H9 (cell line): ENCODE results near the gene SIX2. TPM values are rescaled to one million over a fixed set of nuclear protein-coding genes. Genes with fewer than 3 reads are reported as not detected.

Source experiments
- DNase-seq: peaks from one replicate; pipeline ENCODE4 v3.0.0-alpha.2; 2017
- H2AFZ ChIP-seq: one replicate; pipeline ENCODE4 v1.6.1; 2013; ENCODE audit warnings: mild to moderate bottlenecking, low read length, control low read depth, moderate library complexity
- H2AK5ac ChIP-seq: 2 replicates; pipeline ENCODE4 v1.6.1; 2013; ENCODE audit warnings: low read length, control low read depth, mixed read lengths; ENCODE audit not compliant: insufficient read length
- H2BK120ac ChIP-seq: one replicate; pipeline ENCODE4 v1.6.1; 2013; ENCODE audit warnings: low read depth, mild to moderate bottlenecking, low read length, control low read depth, inconsistent platforms; ENCODE audit not compliant: poor library complexity, severe bottlenecking
- H2BK12ac ChIP-seq: 2 replicates; pipeline ENCODE4 v1.6.1; 2013; ENCODE audit warnings: low read length, control low read depth, mixed read lengths, low read depth; ENCODE audit not compliant: insufficient read length
- H2BK15ac ChIP-seq: 2 replicates; pipeline ENCODE4 v1.6.1; 2013; ENCODE audit warnings: low read depth, low read length, control low read depth
- H2BK20ac ChIP-seq: one replicate; pipeline ENCODE4 v1.6.1; 2013; ENCODE audit warnings: low read depth, mild to moderate bottlenecking, low read length, control low read depth, inconsistent platforms; ENCODE audit not compliant: poor library complexity, severe bottlenecking
- H2BK5ac ChIP-seq: 2 replicates; pipeline ENCODE4 v1.6.1; 2013; ENCODE audit warnings: low read length, control low read depth, mixed read lengths; ENCODE audit not compliant: insufficient read length
- H3K14ac ChIP-seq: 2 replicates; pipeline ENCODE4 v1.6.1; 2013; ENCODE audit warnings: low read length, control low read depth; ENCODE audit not compliant: insufficient read depth
- H3K18ac ChIP-seq: 2 replicates; pipeline ENCODE4 v1.6.1; 2013; ENCODE audit warnings: low read depth, mild to moderate bottlenecking, mixed read lengths, low read length, control low read depth; ENCODE audit not compliant: insufficient read length
- H3K23ac ChIP-seq: 2 replicates; pipeline ENCODE4 v1.6.1; 2013; ENCODE audit warnings: low read length, control low read depth, mixed read lengths, low read depth; ENCODE audit not compliant: insufficient read length
- H3K23me2 ChIP-seq: 2 replicates; pipeline ENCODE4 v1.6.1; 2013; ENCODE audit warnings: low read depth, mild to moderate bottlenecking, mixed read lengths, low read length, control low read depth; ENCODE audit not compliant: insufficient read length, poor library complexity, severe bottlenecking
- H3K27ac ChIP-seq: 2 replicates; pipeline ENCODE4 v1.5.1; 2013; ENCODE audit warnings: low read length, control low read depth, mixed read lengths, low read depth; ENCODE audit not compliant: insufficient read length
- H3K27me3 ChIP-seq: 2 replicates; pipeline ENCODE4 v1.6.1; 2013; ENCODE audit warnings: low read length, control low read depth, inconsistent platforms; ENCODE audit not compliant: insufficient read depth
- H3K4ac ChIP-seq: 2 replicates; pipeline ENCODE4 v1.6.1; 2013; ENCODE audit warnings: low read depth, mild to moderate bottlenecking, control low read depth, inconsistent platforms, low read length, moderate library complexity
- H3K4me1 ChIP-seq: 2 replicates; pipeline ENCODE4 v1.6.1; 2013; ENCODE audit warnings: low read length, control low read depth, inconsistent platforms; ENCODE audit not compliant: insufficient read depth
- H3K4me2 ChIP-seq: 2 replicates; pipeline ENCODE4 v1.6.1; 2013; ENCODE audit warnings: low read length, control low read depth, mixed read lengths; ENCODE audit not compliant: insufficient read length, insufficient read depth
- H3K56ac ChIP-seq: 2 replicates; pipeline ENCODE4 v1.6.1; 2013; ENCODE audit warnings: low read depth, mild to moderate bottlenecking, mixed read lengths, low read length, control low read depth; ENCODE audit not compliant: insufficient read length
- H3K79me1 ChIP-seq: 2 replicates; pipeline ENCODE4 v1.6.1; 2013; ENCODE audit warnings: low read depth, mild to moderate bottlenecking, moderate library complexity, low read length, control low read depth, inconsistent platforms; ENCODE audit not compliant: insufficient read depth, poor library complexity, severe bottlenecking
- H3K79me2 ChIP-seq: 2 replicates; pipeline ENCODE4 v1.6.1; 2013; ENCODE audit warnings: low read length, control low read depth, inconsistent platforms; ENCODE audit not compliant: insufficient read depth
- H3K9ac ChIP-seq: 2 replicates; pipeline ENCODE4 v1.6.1; 2013; ENCODE audit warnings: low read length, control low read depth, mixed read lengths; ENCODE audit not compliant: insufficient read length; ENCODE audit errors: extremely low read depth
- H3K9me3 ChIP-seq: one replicate; pipeline ENCODE4 v1.6.1; 2013; ENCODE audit warnings: low read depth, low read length, inconsistent platforms; ENCODE audit not compliant: control insufficient read depth
- H3T11ph ChIP-seq: one replicate; pipeline ENCODE4 v1.6.1; 2013; ENCODE audit warnings: mild to moderate bottlenecking, low read length, control low read depth, inconsistent platforms
- H4K20me1 ChIP-seq: one replicate; pipeline ENCODE4 v1.6.1; 2013; ENCODE audit not compliant: control insufficient read depth, insufficient read length, insufficient read depth
- H4K5ac ChIP-seq: 2 replicates; pipeline ENCODE4 v1.6.1; 2013; ENCODE audit warnings: low read depth, mild to moderate bottlenecking, mixed read lengths, low read length, control low read depth; ENCODE audit not compliant: insufficient read length
- H4K8ac ChIP-seq: replicated peaks from 2 replicates; pipeline ENCODE4 v1.6.1; 2013; ENCODE audit warnings: low read length, control low read depth, mixed read lengths, low read depth; ENCODE audit not compliant: insufficient read length
- H4K91ac ChIP-seq: 2 replicates; pipeline ENCODE4 v1.6.1; 2013; ENCODE audit warnings: low read depth, mild to moderate bottlenecking, moderate library complexity, mixed read lengths, low read length, control low read depth; ENCODE audit not compliant: insufficient read length
- H3K27ac Mint-ChIP-seq, 3 experiments: 2 replicates in 2 of 3; 3 replicates in 1 of 3; pipeline ENCODE4 v1.8.0; 2020 to 2021; ENCODE audit warnings: mixed read lengths in 3 of 3, mild to moderate bottlenecking in 1 of 3, moderate library complexity in 1 of 3
- H3K27me3 Mint-ChIP-seq: 2 replicates; pipeline ENCODE4 v1.8.0; 2021; ENCODE audit warnings: low read depth, mild to moderate bottlenecking, moderate library complexity, mixed read lengths
- H3K36me3 Mint-ChIP-seq, 3 experiments: 2 replicates in 2 of 3; 3 replicates in 1 of 3; pipeline ENCODE4 v1.8.0; 2020 to 2021; ENCODE audit warnings: low read depth in 3 of 3, mixed read lengths in 3 of 3; ENCODE audit not compliant: insufficient read depth in 1 of 3
- H3K4me1 Mint-ChIP-seq, 2 experiments: 2 replicates each; pipeline ENCODE4 v1.8.0; 2020; ENCODE audit warnings: mixed read lengths in 2 of 2
- H3K4me3 Mint-ChIP-seq, 2 experiments: 2 replicates in 1 of 2; 3 replicates in 1 of 2; pipeline ENCODE4 v1.8.0; 2020 to 2021; ENCODE audit warnings: mild to moderate bottlenecking in 2 of 2, mixed read lengths in 2 of 2, moderate library complexity in 1 of 2
- H3K9me3 Mint-ChIP-seq, 2 experiments: 2 replicates in 1 of 2; 3 replicates in 1 of 2; pipeline ENCODE4 v1.8.0; 2020; ENCODE audit warnings: mild to moderate bottlenecking in 2 of 2, mixed read lengths in 2 of 2, moderate library complexity in 1 of 2
- WGBS: extraction: QIAGEN DNeasy Blood & Tissue Kit; methylation state at CpG from one replicate; pipeline ENCODE4 v1.1.7; 2013; ENCODE audit warnings: missing lambda C conversion rate, low lambda C conversion rate, mixed read lengths; ENCODE audit not compliant: insufficient read length; ENCODE audit errors: extremely low coverage; 5-methylcytosine and 5-hydroxymethylcytosine counted together
- total RNA-seq: library from RNA; stranded (reverse); gene quantifications from 2 replicates; pipeline ENCODE4 v1.2.1, GENCODE V29; 2021
- TF ChIP-seq, protein P1 (sequence below): fragments of 200-600 bp; sonication (generic); conservative IDR thresholded peaks from 3 replicates; pipeline ENCODE4 v1.8.0; 2021; ENCODE audit warnings: antibody characterized with exemption, mild to moderate bottlenecking

The SIX2 gene
- total RNA-seq, 1 experiment from 2014 or later = not detected

GRCh38 chr2:45018023-45018422, 8.8 kb upstream of the SIX2 start:
- Histone ChIP-seq H2BK12ac (no peak overlapping the region), H3K4ac (no peak overlapping the region), H3K14ac (no peak overlapping the region), H2BK15ac (no peak overlapping the region), H3K9me3 (no peaks in the 10 kb centered on the region), H3K79me2 (no peaks in the 10 kb centered on the region), H3K27ac (no peak overlapping the region), H3K79me1 (no peaks in the 10 kb centered on the region), H3K56ac (no peak overlapping the region), H3K23ac (no peak overlapping the region), H4K8ac (no peak overlapping the region), H3K4me2 (no peak overlapping the region), H3K18ac (no peak overlapping the region), H2BK5ac (no peak overlapping the region), H2AK5ac (no peak overlapping the region), H3K4me1 (no peaks in the 10 kb centered on the region), H2BK20ac (no peak overlapping the region), H2BK120ac (no peak overlapping the region), H3T11ph (no peak overlapping the region), H3K9ac (no peak overlapping the region), H3K23me2 (peaks cover 14% of the 10 kb centered on the region), H4K91ac (no peak overlapping the region), H4K5ac (no peak overlapping the region), H2AFZ (no peak overlapping the region), H3K27me3 (peaks cover 8% of the 10 kb centered on the region; the same call in 1 of the 2 replicates), H4K20me1 (no peaks in the 10 kb centered on the region)
- WGBS = no CpG with 5 or more reads among the region's 1 CpG
- H3K36me3 Mint-ChIP-seq = peaks cover 0 to 1% (median 0%) of the 10 kb centered on the region in 3 experiments; a peak in 1 of 7 replicates
- peaks cover 3 to 9% of the 10 kb centered on the region in 2 experiments for H3K4me1 Mint-ChIP-seq
- no peak for DNase-seq
- no peaks in the 10 kb centered on the region for H3K9me3 Mint-ChIP-seq
- H3K4me3 Mint-ChIP-seq = no peak overlapping the region
- no peak overlapping the region for H3K27ac Mint-ChIP-seq
- TF ChIP-seq, protein P1, sequence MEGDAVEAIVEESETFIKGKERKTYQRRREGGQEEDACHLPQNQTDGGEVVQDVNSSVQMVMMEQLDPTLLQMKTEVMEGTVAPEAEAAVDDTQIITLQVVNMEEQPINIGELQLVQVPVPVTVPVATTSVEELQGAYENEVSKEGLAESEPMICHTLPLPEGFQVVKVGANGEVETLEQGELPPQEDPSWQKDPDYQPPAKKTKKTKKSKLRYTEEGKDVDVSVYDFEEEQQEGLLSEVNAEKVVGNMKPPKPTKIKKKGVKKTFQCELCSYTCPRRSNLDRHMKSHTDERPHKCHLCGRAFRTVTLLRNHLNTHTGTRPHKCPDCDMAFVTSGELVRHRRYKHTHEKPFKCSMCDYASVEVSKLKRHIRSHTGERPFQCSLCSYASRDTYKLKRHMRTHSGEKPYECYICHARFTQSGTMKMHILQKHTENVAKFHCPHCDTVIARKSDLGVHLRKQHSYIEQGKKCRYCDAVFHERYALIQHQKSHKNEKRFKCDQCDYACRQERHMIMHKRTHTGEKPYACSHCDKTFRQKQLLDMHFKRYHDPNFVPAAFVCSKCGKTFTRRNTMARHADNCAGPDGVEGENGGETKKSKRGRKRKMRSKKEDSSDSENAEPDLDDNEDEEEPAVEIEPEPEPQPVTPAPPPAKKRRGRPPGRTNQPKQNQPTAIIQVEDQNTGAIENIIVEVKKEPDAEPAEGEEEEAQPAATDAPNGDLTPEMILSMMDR = no peak
- peaks cover 64% of the 10 kb centered on the region for H3K27me3 Mint-ChIP-seq
